Measurements from ENCODE around the gene HEXIM1.
"Not testable (repeated sequence)": the region's sequence is repeated elsewhere in the genome, so short reads cannot be mapped to it uniquely, and the experiment has no call there.

The HEXIM1 gene

GRCh38 chr17:45114117-45114932 is 34.0 kb upstream of the HEXIM1 start:
- no peak for DNase-seq

- DNase-seq, result no peak
Observed at GRCh38 chr17:45115015-45115625, 33.2 kb upstream of the HEXIM1 start.

- no peak for DNase-seq
Observed at GRCh38 chr17:45115871-45116270, 32.4 kb upstream of the HEXIM1 start.

GRCh38 chr17:45116434-45117016 is 31.8 kb upstream of the HEXIM1 start:
- no peak for DNase-seq

GRCh38 chr17:45117334-45117733 is 30.9 kb upstream of the HEXIM1 start:
- DNase-seq, result no peak

- DNase-seq, result no peak
Observed at GRCh38 chr17:45117848-45118646, 30.2 kb upstream of the HEXIM1 start.

- DNase-seq, result no peak
Observed at GRCh38 chr17:45118691-45119090, 29.6 kb upstream of the HEXIM1 start.

- DNase-seq, result no peak
Observed at GRCh38 chr17:45119964-45120363, 28.3 kb upstream of the HEXIM1 start.

- no peak for DNase-seq
Observed at GRCh38 chr17:45120558-45120957, 27.7 kb upstream of the HEXIM1 start.

GRCh38 chr17:45121055-45121454 is 27.2 kb upstream of the HEXIM1 start:
- no peak for DNase-seq

- DNase-seq, result no peak
Observed at GRCh38 chr17:45123076-45123770, 25.1 kb upstream of the HEXIM1 start.

- DNase-seq, result no peak
Observed at GRCh38 chr17:45123930-45124796, 24.1 kb upstream of the HEXIM1 start.

GRCh38 chr17:45124797-45125122 is 23.5 kb upstream of the HEXIM1 start:
- not testable (repeated sequence) for DNase-seq

GRCh38 chr17:45125509-45125908 is 22.8 kb upstream of the HEXIM1 start:
- DNase-seq, result no peak

- no peak for DNase-seq
Observed at GRCh38 chr17:45127207-45127547, 21.1 kb upstream of the HEXIM1 start.

GRCh38 chr17:45127548-45128300 is 20.6 kb upstream of the HEXIM1 start:
- DNase-seq, result no peak

GRCh38 chr17:45128331-45128730 is 19.9 kb upstream of the HEXIM1 start:
- DNase-seq, result no peak

GRCh38 chr17:45128989-45129388 is 19.3 kb upstream of the HEXIM1 start:
- no peak for DNase-seq

GRCh38 chr17:45129426-45129939 is 18.8 kb upstream of the HEXIM1 start:
- DNase-seq, result no peak

GRCh38 chr17:45129940-45130680 is 18.2 kb upstream of the HEXIM1 start:
- no peak for DNase-seq

Data from NCI-H2171 treated with DMSO at 0.1 percent for 48 hours (cell line).